GM19467 (cell line): ENCODE measurements around the gene EID2B.

Source experiments
- ATAC-seq: cut with Tn5 transposase; IDR thresholded peaks from one replicate; pipeline ENCODE4 v1.9.1; 2021; ENCODE audit warnings: mild to moderate bottlenecking, moderate library complexity; ENCODE audit not compliant: unreplicated experiment

The EID2B gene

DNA sequence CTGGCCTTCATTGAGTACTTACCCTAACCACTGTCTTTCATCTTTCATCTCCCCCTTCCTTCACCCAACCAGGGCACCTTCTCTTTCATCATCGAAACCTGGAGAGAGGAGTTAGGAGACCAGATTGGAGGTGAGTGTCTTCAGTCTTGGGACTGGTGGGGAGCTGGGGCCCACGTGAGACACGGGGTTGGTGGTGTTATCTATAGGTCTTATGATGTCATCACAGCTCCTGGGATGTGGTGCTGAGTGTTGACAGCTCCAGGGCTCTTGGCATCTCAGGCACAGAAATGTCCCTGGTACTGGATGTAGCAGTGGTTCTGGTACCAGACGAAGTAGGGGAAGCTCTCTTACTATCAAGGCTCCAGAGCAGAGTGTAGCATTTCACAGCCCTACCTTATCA, 32.1 kb downstream of the EID2B start:
- ATAC-seq: no peak

DNA sequence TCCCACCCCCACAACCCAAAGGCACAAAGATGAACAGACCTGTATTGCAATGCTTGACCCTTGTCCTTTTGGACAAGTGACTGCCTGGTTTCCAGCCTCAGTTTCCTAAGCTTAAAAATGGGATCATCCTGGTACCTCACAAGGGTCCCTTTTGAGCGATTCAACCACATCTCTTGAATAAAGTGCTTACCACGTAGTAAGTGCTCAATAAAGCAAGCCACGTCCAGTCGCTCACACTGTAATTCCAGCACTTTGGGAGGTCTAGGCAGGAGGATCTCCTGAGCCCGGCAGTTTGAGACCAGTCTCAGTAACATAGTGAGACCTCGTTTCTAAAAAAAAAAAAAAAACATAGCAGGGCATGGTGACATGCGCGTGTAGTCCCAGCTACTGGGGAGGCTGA, 32.7 kb downstream of the EID2B start:
- no peak for ATAC-seq

DNA sequence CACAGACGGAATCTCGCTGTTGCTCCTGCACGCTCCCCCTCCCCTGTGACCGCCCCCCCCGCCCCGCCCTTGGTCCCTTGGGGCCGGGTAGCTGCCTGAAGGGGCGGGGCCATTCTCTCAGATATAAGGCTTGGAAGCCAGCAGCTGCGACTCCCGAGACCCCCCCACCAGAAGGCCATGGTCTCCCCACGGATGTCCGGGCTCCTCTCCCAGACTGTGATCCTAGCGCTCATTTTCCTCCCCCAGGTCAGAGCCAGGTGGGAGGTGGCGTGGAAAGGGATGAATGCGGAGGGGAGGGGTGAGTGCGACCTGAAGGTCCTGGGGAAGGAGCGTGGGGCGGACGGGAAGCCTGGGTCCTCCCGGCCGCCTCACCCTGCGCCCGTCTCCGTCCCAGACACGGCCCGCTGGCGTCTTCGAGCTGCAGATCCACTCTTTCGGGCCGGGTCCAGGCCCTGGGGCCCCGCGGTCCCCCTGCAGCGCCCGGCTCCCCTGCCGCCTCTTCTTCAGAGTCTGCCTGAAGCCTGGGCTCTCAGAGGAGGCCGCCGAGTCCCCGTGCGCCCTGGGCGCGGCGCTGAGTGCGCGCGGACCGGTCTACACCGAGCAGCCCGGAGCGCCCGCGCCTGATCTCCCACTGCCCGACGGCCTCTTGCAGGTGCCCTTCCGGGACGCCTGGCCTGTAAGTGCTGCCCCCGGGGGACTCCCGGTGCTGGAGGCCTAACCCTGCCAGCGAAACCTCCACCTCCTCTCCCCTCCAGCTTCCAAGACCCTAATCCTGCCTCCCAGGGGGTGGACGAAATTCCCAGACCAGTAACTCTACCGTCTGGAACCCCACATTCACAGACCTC, 33.6 kb downstream of the EID2B start, which contains the start of gene DLL3:
Gene DLL3, plus strand, starts transcription at position 150 of the 845 bp plus-strand sequence. Its CDS starts 28 bp downstream, at position 178.
- ATAC-seq: no peak

DNA sequence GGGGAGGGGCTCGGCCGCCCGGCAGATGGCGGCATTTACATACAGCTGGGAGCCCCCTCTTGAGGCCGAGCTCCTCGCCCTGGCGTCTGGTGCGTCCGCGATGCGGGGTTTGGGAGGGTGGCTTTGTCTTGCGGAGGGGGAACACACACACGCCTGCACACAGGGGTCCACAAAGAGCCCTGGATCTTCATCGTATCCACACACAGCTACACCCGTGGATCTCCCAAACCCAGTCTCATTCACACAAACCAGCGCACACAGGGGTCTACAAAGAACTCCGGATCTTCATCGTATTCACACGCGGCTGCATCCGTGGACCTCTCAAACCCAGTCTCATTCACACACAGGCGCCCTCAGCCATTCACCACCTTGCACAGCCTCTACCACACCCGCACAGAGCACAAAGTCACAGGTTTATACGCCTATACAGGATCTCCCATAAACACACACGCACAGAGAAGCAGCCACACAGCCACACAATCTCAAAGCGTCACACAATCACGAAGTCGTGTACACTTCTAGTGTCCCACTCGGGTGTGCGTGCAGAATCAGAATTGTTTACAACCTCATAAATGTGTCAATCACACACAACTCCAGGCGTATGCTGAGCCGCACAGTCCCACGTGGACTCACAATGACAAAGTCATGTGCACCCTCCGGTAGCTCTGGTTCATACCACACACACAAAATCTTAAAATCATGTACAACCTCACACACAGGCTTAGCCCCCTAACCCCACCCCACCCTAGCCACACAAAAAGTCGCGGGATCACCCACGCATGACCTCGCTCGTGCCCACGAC, 34.5 kb downstream of the EID2B start:
- ATAC-seq: no peak

DNA sequence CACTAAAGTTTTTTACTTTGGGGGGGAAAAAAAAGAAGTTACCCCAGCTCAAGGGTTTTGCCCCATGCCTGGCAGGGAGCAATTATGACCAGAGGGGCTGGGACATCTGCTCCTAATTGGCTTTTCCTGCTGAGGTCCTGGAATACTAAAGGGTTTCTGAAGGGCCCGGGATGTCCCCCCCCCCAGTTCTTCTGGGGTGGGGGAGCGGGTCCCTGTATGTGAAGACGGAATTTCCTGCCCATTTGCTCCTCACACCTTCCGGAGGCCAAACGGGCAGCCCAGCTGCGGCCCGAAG, 35.0 kb downstream of the EID2B start:
- no peak for ATAC-seq

DNA sequence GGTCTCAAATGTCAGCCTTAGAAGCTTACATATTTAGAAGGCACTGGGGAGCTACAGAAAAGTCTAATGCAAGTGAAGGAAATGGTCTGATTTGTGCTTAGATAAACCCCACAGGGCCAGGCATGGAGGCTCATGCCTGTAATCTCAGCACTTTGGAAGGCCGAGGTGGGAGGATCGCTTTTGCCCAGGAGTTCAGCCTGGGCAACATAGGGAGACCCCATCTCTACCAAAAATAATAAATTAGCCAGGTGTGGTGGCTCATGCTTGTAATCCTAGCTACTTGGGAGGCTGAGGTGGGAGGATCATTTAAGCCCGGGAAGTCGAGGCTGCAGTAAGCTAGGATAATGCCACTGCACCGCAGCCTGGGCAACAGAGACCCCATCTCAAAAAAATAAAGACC, 36.6 kb downstream of the EID2B start:
- no peak for ATAC-seq

DNA sequence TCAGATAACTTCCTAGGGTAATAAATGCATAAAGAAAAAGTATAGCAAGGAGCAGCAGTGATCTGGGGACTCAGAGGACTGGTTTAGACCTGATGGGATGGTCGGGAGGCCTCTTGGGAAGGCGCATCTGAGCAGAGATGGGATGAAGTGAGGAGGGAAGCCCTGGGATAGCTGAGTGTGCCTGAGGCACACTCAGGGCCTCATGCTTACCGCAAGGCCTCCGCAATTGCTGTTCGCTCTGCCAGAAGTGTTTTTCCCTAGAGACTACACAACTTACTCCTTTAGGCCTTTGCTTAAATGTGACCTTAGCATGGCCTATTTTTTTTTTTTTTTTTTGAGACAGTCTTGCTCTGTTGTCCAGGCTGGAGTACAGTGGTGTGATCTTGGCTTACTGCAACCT, 38.0 kb downstream of the EID2B start:
- ATAC-seq: no peak

DNA sequence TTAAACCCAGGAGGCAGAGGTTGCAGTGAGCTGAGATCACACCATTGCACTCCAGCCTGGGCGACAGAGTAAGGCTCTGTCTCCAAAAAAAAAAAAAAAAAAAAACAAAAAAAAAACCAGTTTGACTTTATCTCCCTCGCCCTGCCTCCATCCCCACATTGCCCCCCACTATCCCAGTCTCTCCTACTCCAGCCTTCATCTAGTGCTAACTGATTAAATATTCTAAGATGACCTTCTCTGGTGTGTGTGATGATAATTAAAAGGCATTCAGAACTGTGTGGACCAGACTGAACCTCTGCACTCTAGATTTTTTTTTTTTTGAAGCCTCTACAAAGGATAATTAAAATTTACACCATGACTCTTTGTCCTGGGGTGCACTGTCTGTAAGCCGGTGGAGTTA, 39.9 kb downstream of the EID2B start:
- ATAC-seq: no peak

DNA sequence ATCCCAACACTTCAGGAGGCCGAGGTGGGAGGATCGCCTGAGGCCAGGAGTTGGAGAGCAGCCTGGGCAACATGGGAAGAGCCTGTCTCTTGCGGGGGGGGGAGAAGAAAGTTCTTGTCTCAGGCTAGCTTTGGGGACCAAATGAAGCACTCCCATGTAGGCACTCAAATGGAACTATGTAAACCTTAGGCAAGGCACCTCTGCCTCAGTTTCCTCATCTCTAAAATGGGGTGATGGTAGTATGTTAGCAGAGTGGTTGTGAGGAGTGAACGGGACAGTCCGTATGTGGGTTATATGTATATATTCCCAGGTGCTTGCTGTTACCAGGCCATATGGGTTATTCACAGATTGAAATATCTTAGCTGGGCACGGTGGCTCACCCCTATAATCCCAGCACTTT, 40.4 kb downstream of the EID2B start:
- no peak for ATAC-seq

DNA sequence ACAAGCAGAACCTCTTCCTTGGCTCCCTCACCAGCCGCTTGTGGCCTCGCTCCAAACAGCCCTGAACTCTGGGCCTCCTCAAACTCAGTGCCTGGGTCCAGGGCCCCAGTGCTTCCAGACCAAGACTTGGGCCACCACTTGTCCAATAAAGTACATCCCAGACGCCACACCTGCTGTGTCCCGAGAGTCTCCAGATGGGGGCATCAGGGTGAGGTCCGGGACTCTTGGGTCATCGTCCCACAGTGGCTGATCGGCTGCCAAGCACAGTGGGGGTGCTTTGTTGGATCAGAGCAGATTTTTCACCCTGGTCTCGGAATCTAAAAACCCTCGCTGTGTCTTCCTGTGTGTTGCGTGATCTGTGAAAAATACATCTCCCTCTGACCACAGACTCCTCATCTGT, 42.9 kb downstream of the EID2B start:
- ATAC-seq: no peak

DNA sequence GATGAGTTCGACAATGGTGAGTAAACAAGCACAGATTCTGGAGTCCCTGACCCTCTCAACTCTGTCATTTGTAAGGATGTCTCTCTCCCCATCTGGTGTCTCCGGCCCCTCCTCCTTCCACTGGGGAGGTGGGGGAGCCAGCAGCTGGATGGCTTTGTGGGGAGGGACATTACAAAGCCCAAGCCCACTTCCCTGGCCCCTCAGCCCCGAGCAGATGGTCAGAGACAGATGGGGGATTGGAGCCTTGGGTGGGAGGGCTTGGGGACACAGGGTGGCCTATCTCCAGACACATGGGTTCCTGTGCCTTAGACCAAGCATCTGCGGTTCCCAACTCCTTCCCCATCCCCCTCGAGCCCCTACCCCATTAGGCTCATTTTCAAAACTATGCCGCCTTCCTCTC, 49.5 kb downstream of the EID2B start:
- no peak for ATAC-seq

DNA sequence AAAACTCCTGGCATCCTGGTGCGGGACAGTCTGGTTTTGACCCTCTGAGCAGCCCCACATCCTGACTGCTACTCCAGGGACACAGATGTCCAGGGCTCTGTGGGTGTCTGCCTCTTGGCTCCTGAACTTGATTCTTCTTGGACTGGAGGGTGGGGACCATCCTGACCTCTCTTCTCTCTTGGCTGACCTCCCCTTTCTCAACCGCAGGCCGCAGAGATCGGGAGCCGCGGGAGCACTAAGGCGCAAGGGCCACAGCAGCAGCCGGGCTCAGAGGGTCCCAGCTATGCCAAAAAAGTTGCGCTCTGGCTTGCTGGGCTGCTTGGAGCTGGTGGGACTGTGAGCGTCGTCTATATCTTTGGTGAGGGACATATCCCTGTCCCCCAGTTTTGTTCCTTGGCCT, 51.0 kb downstream of the EID2B start:
- no peak for ATAC-seq

DNA sequence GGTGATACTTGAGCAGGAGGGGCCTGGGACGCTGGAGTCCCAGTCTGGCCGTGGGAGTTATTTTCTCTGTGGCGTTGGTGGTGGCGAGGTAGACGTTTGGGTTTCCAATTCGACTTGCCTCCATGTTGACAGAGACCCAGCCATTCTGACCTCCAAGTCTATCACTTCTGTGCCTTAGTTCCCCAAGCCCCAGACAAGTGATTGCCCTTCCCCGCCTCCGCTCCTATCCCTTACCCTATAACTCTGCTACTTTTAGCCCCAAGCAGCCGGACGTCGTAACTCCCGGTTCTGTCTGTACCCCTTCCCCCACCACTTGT, 51.5 kb downstream of the EID2B start:
- ATAC-seq: no peak
